ENCODE data around the gene DAAM2.

DAAM2 gene

DNA sequence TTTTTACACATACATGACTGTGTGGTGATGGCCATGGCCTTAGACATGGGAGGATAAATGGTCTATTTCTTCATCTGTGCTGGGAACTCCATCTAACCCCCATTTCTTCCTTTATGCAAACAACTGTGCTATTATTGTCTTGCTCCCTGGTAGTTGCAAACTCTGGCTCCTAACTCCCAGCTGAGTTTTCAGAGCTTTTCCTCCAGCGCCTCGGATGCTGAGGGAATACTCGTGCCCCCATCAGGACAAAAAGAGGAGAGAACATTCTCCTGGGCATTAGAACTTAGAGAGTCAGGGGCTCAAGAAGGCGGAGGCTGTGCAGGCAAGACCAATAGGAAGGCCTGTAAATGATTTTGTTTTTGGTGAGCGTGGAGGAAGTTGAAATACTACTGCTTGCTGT, 2.1 kb downstream of the DAAM2 start:
- Histone ChIP-seq H3K4me1 (peaks cover 0 to 9% (median 0%) of the 10 kb centered on the region in 10 experiments; a peak in 1 of 20 replicates), H3K9ac (no peak overlapping the region), H3K36me3 (no peaks in the 10 kb centered on the region), H3K4me2 (no peak overlapping the region), H3K27me3 (peaks cover 45 to 54% (median 51%) of the 10 kb centered on the region in 11 experiments), H3K9me3 (replicated peaks in 1 of 11) (peaks cover 0 to 4% (median 0%) of the 10 kb centered on the region in 11 experiments; a peak in 2 of 22 replicates), H3K4me3 (no peak overlapping the region), H4K20me1 (peaks cover 0 to 9% (median 0%) of the 10 kb centered on the region in 11 experiments; a peak in 2 of 22 replicates), H3K27ac (no peak overlapping the region)
- TF ChIP-seq Cebpa-rat (IDR thresholded peaks at IDR 0.05) = no peak

DNA sequence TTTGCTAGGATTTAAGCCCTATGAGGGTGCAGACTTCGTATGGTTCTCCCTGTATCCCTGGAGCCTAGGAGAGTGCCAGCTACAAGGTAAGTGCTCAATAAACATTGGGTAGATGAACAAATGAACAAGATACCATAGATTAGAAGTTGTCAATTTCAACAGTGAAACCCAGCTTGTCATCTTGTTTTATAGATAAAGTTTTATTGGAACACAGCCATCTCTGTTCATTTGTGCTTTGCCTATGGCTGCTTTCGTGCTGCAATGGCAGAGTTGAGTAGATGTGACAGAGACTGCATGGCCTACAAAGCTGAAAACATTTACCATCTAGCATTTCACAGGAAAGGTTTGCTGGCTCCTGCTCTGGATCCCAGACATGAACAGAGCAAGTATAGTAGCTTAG, 5.6 kb downstream of the DAAM2 start:
- no peak for TF ChIP-seq Cebpa-rat (IDR thresholded peaks at IDR 0.05)
- no peaks in the 10 kb centered on the region for H3K36me3 ChIP-seq
- H3K27ac ChIP-seq = no peak overlapping the region
- H3K4me1 ChIP-seq = 0 out of 20 replicates have a peak, but pooled peaks cover 0 to 4% (median 0%) of the 10 kb centered on the region in 10 experiments
- no peak overlapping the region for H3K9ac ChIP-seq
- peaks cover 21 to 30% (median 27%) of the 10 kb centered on the region in 11 experiments for H3K27me3 ChIP-seq
- H3K9me3 ChIP-seq (replicated peaks in 1 of 11) = no peaks in the 10 kb centered on the region
- H4K20me1 ChIP-seq = peaks cover 0 to 3% (median 0%) of the 10 kb centered on the region in 11 experiments; a peak in 1 of 22 replicates
- H3K4me2 ChIP-seq = no peak overlapping the region
- H3K4me3 ChIP-seq = no peak overlapping the region

DNA sequence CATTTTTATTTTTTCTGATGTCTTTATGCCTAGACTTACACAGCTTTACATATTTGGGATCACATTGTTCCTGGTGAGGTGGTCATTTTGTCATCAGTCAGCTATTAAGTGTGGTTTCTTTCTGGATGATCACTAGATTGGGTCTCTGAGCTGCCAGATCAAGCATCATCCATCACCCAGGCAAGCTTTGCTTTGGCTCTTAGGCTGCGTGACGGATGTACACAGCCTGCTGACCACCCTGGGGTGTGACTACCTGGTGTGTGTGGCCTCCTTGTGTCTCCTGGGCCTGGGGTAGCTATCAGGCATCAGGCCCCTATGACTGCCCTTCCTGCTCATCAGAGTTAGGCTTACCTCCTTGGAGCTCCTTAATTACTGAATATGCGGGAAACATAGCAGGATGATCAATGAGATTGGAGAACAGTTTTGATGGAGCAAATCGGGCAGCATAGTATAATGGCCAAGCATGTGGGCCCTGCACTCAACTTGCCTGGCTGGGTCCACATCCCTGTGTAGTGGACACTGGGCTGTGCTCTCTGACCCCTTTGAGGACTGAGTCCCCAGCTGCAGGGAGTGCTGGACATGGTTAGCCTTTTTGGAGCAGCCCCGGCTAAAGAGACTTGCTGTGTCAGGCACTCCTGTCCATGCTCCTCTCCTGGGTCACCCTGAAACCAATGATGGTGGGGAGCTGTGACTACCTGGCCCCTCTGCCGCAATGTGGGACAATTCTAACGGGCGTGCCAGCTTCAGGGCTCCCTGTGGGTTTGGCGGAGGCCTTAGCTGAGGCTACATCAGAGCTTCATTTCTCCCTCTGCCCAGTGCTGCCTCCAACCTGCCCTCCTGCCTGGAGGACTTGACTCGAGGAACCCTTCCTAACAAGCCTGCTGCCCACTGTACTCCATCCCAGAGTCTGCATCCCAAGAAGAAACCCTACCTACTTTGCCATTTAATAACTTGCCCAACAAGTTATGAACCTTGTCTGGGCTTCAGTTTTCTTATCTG, 8.2 kb downstream of the DAAM2 start:
- H3K27me3 ChIP-seq = peaks cover 0 to 4% (median 1%) of the 10 kb centered on the region in 11 experiments; a peak in 8 of 22 replicates
- no peaks in the 10 kb centered on the region for H4K20me1 ChIP-seq
- H3K9me3 ChIP-seq (replicated peaks in 1 of 11) = no peaks in the 10 kb centered on the region
- no peak overlapping the region for H3K9ac ChIP-seq
- H3K4me3 ChIP-seq = no peak overlapping the region
- no peaks in the 10 kb centered on the region for H3K36me3 ChIP-seq
- H3K27ac ChIP-seq = no peak overlapping the region
- peaks cover 0 to 13% (median 0%) of the 10 kb centered on the region in 10 experiments; a peak in 4 of 20 replicates for H3K4me1 ChIP-seq
- TF ChIP-seq Cebpa-rat (IDR thresholded peaks at IDR 0.05) = no peak
- H3K4me2 ChIP-seq = no peak overlapping the region

DNA sequence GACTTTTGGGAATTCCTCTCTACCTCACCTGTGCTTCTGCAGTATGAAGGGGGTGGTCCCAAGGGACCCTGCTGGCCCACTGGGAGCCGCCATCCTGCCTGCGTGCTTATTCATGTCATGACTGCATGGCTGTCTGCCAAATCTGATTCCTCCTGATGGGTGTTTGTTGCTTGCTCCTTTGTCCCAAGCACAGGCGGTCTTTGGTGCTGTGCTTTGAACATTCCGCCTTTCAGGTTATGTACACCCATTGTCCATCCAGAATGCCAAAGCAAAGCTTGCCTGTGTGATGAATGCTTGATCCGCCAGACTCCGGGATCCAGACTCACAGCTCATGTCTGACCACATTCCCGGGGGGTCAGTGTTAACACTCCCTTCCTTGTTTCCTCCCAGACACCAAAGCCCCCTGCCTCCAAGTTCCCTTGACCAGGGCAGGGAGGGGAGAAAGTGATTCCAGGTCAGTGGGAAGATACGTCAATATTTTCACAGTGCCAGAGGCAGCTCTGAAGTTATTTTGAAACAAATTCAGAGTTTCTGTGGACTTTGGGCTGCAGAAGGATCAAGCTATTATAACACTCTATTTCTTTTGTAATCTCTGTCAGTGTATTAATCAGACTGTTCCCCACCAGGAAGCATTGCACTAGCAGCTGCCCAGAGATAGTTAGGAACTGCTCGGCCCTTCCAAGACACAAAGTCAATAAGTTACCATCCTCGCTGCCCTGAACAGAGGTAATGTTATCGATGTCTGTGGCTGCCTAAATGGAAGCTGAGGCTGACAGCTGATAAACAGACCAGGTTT, 9.5 kb downstream of the DAAM2 start:
- H3K4me3 ChIP-seq = no peak overlapping the region
- no peaks in the 10 kb centered on the region for H4K20me1 ChIP-seq
- H3K27ac ChIP-seq = no peak overlapping the region
- H3K27me3 ChIP-seq = no peaks in the 10 kb centered on the region
- H3K9me3 ChIP-seq (replicated peaks in 1 of 11) = no peaks in the 10 kb centered on the region
- H3K36me3 ChIP-seq = no peaks in the 10 kb centered on the region
- H3K4me1 ChIP-seq = peaks cover 0 to 13% (median 0%) of the 10 kb centered on the region in 10 experiments; a peak in 4 of 20 replicates
- no peak for TF ChIP-seq Cebpa-rat (IDR thresholded peaks at IDR 0.05)
- no peak overlapping the region for H3K9ac ChIP-seq
- 0 out of 22 replicates have a peak overlapping the region, but pooled peaks of 1 of the 11 experiments have one; percentile 13 for H3K4me2 ChIP-seq

DNA sequence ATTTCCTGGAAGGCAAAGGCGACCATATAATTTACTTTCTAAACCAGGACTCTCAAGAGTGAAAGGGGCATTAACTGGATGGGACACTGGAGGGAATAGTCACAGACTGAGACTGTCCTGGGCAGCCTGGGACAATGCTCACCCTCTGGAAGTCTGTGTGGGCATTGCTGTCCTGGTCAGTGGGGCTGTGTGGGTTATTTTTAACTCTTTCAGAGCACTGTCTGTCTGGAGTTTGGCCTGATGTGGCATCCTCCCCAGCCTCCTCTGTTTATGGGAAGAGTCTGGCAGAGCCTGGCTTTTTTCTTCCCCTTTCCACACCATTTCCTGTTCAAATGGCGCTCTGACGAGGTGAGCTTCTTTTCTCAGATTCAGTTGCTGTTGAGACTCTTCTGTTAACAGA, 11.7 kb downstream of the DAAM2 start:
- Histone ChIP-seq H3K27me3 (no peaks in the 10 kb centered on the region), H4K20me1 (no peaks in the 10 kb centered on the region), H3K4me2 (peak overlapping the region in 3 of 11 experiments; percentile 4 to 27 (median 4); a peak in 3 of 22 replicates), H3K27ac (no peak overlapping the region), H3K4me1 (peaks cover 0 to 13% (median 3%) of the 10 kb centered on the region in 10 experiments; a peak in 7 of 20 replicates), H3K36me3 (no peaks in the 10 kb centered on the region), H3K9me3 (replicated peaks in 1 of 11) (no peaks in the 10 kb centered on the region), H3K4me3 (no peak overlapping the region), H3K9ac (no peak overlapping the region)
- TF ChIP-seq Cebpa-rat (IDR thresholded peaks at IDR 0.05) = no peak

DNA sequence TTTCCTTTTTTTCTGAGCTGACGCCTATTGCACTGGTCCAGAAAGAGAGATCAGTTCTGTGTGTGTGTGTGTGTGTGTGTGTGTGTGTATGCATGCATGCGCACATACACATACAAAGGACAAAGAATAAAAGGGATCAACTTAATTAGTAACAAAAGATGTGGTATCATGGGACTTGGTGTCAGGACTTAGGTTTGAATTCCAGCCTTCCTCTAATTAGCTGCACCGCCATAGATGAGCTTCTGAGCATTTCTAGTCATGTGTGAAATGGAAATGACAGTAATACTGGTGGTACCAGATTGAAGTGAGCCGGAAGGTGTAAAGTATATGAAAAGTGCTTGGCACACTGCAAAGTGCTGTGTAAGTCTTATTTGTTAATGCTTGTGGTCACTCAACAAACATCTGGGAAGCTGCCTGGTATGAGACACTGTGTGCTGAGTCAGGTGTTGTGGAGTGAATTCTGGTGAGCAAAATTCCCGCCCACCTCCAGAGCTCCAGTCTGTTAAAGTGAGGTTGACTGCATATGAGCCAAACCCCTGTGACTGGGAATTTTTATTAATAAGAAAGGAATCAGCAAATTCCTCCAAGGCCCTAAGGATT, 12.4 kb downstream of the DAAM2 start:
- Histone ChIP-seq H4K20me1 (no peaks in the 10 kb centered on the region), H3K9me3 (replicated peaks in 1 of 11) (no peaks in the 10 kb centered on the region), H3K4me2 (0 out of 22 replicates have a peak overlapping the region, but pooled peaks of 1 of the 11 experiments have one; percentile 4), H3K36me3 (no peaks in the 10 kb centered on the region), H3K9ac (no peak overlapping the region), H3K27me3 (no peaks in the 10 kb centered on the region), H3K4me1 (peaks cover 0 to 13% (median 6%) of the 10 kb centered on the region in 10 experiments; a peak in 7 of 20 replicates), H3K4me3 (no peak overlapping the region), H3K27ac (no peak overlapping the region)
- no peak for TF ChIP-seq Cebpa-rat (IDR thresholded peaks at IDR 0.05)

DNA sequence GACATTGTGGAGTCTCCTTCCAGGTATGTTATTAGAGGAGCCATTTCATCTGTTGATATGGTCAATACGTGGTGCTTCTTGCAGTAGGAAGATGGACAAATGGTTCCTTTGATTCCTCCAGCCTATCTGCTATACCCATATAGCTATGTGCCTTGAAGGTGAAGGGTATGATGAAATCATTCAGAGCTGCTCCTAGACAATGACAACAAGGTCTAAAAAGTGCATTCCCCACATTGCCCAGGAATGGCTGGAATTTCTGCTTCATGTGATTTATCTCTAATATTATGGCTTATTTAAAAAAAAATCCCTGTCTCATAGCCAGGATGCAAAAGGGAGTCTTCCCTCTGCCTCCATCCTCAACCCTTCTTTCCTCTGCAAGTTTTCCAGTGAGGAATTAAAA, 14.1 kb downstream of the DAAM2 start:
- Histone ChIP-seq H3K4me3 (no peak overlapping the region), H3K27me3 (no peaks in the 10 kb centered on the region), H3K9ac (no peak overlapping the region), H3K36me3 (no peaks in the 10 kb centered on the region), H3K4me2 (no peak overlapping the region), H3K27ac (no peak overlapping the region), H3K4me1 (peaks cover 0 to 14% (median 7%) of the 10 kb centered on the region in 10 experiments; a peak in 8 of 20 replicates), H4K20me1 (no peaks in the 10 kb centered on the region), H3K9me3 (replicated peaks in 1 of 11) (no peaks in the 10 kb centered on the region)
- no peak for TF ChIP-seq Cebpa-rat (IDR thresholded peaks at IDR 0.05)

DNA sequence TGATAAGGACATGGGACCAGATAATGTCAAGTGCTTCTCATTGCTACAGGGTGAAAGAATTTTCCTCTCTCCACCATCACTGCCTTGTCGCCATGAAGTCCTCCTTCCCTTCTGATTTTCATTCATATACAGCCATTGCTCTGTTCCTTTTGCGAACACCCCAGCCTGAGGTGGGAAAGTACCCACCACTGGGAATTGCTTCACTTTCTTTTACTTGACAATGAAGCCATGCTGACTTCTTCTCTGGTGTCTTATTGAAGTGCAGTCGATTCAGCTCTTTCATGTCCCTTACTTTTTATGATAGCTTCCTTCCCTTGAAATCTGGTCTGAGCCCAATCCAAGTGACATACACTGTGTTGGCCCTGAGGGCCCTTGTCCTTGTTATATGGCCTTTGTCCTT, 16.2 kb downstream of the DAAM2 start:
- H3K36me3 ChIP-seq = no peaks in the 10 kb centered on the region
- no peak overlapping the region for H3K9ac ChIP-seq
- no peaks in the 10 kb centered on the region for H3K27me3 ChIP-seq
- peaks cover 3 to 29% (median 14%) of the 10 kb centered on the region in 10 experiments; a peak in 18 of 20 replicates for H3K4me1 ChIP-seq
- H3K27ac ChIP-seq = no peak overlapping the region
- no peaks in the 10 kb centered on the region for H4K20me1 ChIP-seq
- no peak overlapping the region for H3K4me3 ChIP-seq
- H3K4me2 ChIP-seq = no peak overlapping the region
- no peak for TF ChIP-seq Cebpa-rat (IDR thresholded peaks at IDR 0.05)
- H3K9me3 ChIP-seq (replicated peaks in 1 of 11) = no peaks in the 10 kb centered on the region

Measured in BLaER1 treated with 17β-estradiol and CSF1 and Interleukin-3, amounts not matched to agents 10 nM and 100 nM (cell line).